Progenitor cell of endocrine pancreas (in vitro differentiated cells): ENCODE data around the gene OSBP2. TPM values are rescaled to one million over a fixed set of nuclear protein-coding genes. Genes with fewer than 3 reads are reported as not detected.
"Not testable (repeated sequence)": the region's sequence is repeated elsewhere in the genome, so short reads cannot be mapped to it uniquely, and the experiment has no call there.

Experiments used
- DNase-seq: peaks from one replicate; pipeline ENCODE4 v3.0.0; 2021; ENCODE audit warnings: low spot score; ENCODE audit not compliant: unreplicated experiment
- H3K27ac Mint-ChIP-seq: 2 replicates; pipeline ENCODE4 v1.8.0; 2021; ENCODE audit warnings: mild to moderate bottlenecking, moderate library complexity, mixed read lengths
- H3K27me3 Mint-ChIP-seq: 2 replicates; pipeline ENCODE4 v1.8.0; 2021; ENCODE audit warnings: mixed read lengths
- H3K36me3 Mint-ChIP-seq: 2 replicates; pipeline ENCODE4 v1.8.0; 2022; ENCODE audit warnings: mixed read lengths; ENCODE audit not compliant: insufficient read depth
- H3K4me1 Mint-ChIP-seq: 2 replicates; pipeline ENCODE4 v1.8.0; 2021; ENCODE audit warnings: low read depth, mixed read lengths
- H3K4me3 Mint-ChIP-seq: 2 replicates; pipeline ENCODE4 v1.8.0; 2021; ENCODE audit warnings: low read depth, mild to moderate bottlenecking, moderate library complexity, mixed read lengths
- H3K9me3 Mint-ChIP-seq: 2 replicates; pipeline ENCODE4 v1.8.0; 2021; ENCODE audit warnings: low read depth, mixed read lengths
- CTCF ChIP-seq: fragments of 200-600 bp; sonication (generic); IDR thresholded peaks from one replicate; pipeline ENCODE4 v1.5.0; 2021; ENCODE audit warnings: antibody characterized with exemption, mild to moderate bottlenecking; ENCODE audit not compliant: unreplicated experiment
- total RNA-seq: library from RNA; stranded (reverse); gene quantifications from 2 replicates; pipeline ENCODE4 v1.2.1, GENCODE V29; 2021

Gene OSBP2
- total RNA-seq, 1 donor from 2014 or later, result 8.3 TPM

GRCh38 chr22:30668386-30668710 is 26.3 kb upstream of the OSBP2 start:
- Mint-ChIP-seq H3K4me1 (peaks cover 12% of the 10 kb centered on the region), H3K9me3 (no peaks in the 10 kb centered on the region), H3K36me3 (peaks cover 2% of the 10 kb centered on the region), H3K27me3 (peaks cover 27% of the 10 kb centered on the region), H3K4me3 (peak overlapping the region; percentile 85), H3K27ac (peak overlapping the region; percentile 45)
- no peak for DNase-seq
- no peak for TF ChIP-seq CTCF

GRCh38 chr22:30671071-30671470 is 23.6 kb upstream of the OSBP2 start:
- Mint-ChIP-seq H3K27me3 (peaks cover 39% of the 10 kb centered on the region), H3K9me3 (no peaks in the 10 kb centered on the region), H3K27ac (no peak overlapping the region), H3K4me1 (peaks cover 12% of the 10 kb centered on the region), H3K4me3 (no peak overlapping the region), H3K36me3 (no peaks in the 10 kb centered on the region)
- no peak for DNase-seq
- no peak for TF ChIP-seq CTCF

- Mint-ChIP-seq H3K27ac (no peak overlapping the region), H3K36me3 (no peaks in the 10 kb centered on the region), H3K4me1 (peaks cover 19% of the 10 kb centered on the region), H3K4me3 (no peak overlapping the region), H3K9me3 (no peaks in the 10 kb centered on the region), H3K27me3 (peaks cover 40% of the 10 kb centered on the region)
- TF ChIP-seq CTCF, result no peak
- no peak for DNase-seq
Observed at GRCh38 chr22:30673136-30673535, 21.5 kb upstream of the OSBP2 start.

GRCh38 chr22:30674482-30674881 is 20.2 kb upstream of the OSBP2 start:
- Mint-ChIP-seq H3K9me3 (no peaks in the 10 kb centered on the region), H3K27me3 (peaks cover 33% of the 10 kb centered on the region), H3K36me3 (no peaks in the 10 kb centered on the region), H3K4me3 (no peak overlapping the region), H3K4me1 (peaks cover 25% of the 10 kb centered on the region), H3K27ac (no peak overlapping the region)
- TF ChIP-seq CTCF, result no peak
- no peak for DNase-seq

GRCh38 chr22:30675436-30675835 is 19.2 kb upstream of the OSBP2 start:
- H3K27ac Mint-ChIP-seq, result peak overlapping the region; percentile 76
- H3K27me3 Mint-ChIP-seq, result peaks cover 30% of the 10 kb centered on the region
- no peak overlapping the region for H3K4me3 Mint-ChIP-seq
- no peak for TF ChIP-seq CTCF
- H3K4me1 Mint-ChIP-seq, result peaks cover 28% of the 10 kb centered on the region
- no peaks in the 10 kb centered on the region for H3K9me3 Mint-ChIP-seq
- DNase-seq, result no peak
- H3K36me3 Mint-ChIP-seq, result no peaks in the 10 kb centered on the region

GRCh38 chr22:30676565-30676964 is 18.1 kb upstream of the OSBP2 start:
- Mint-ChIP-seq H3K4me1 (peaks cover 28% of the 10 kb centered on the region), H3K27me3 (peaks cover 22% of the 10 kb centered on the region)
- H3K36me3 Mint-ChIP-seq, H3K9me3 Mint-ChIP-seq, H3K27ac Mint-ChIP-seq, DNase-seq, H3K4me3 Mint-ChIP-seq: not testable (repeated sequence)

GRCh38 chr22:30679895-30680690 is 14.6 kb upstream of the OSBP2 start:
- not testable (repeated sequence) for H3K4me3 Mint-ChIP-seq, DNase-seq, H3K9me3 Mint-ChIP-seq, H3K36me3 Mint-ChIP-seq
- H3K4me1 Mint-ChIP-seq, result peaks cover 28% of the 10 kb centered on the region
- peaks cover 14% of the 10 kb centered on the region for H3K27me3 Mint-ChIP-seq
- H3K27ac Mint-ChIP-seq, result peak overlapping the region; percentile 51
